IMR-90 (cell line): ENCODE data around the gene TCEAL1. TPM values are rescaled to one million over a fixed set of nuclear protein-coding genes. Genes with fewer than 3 reads are reported as not detected.
A peak's percentile ranks its signal among the peaks of the same experiment; 100 is the strongest.
"Not testable (repeated sequence)": the region's sequence is repeated elsewhere in the genome, so short reads cannot be mapped to it uniquely, and the experiment has no call there.

ENCODE experiments used
- ATAC-seq: fragments of 200-7000 bp; cut with Tn5 transposase; 2 replicates; pipeline ENCODE4 v1.9.1; 2020; ENCODE audit warnings: low read depth, mild to moderate bottlenecking, moderate library complexity
- BruUV-seq: library from RNA; stranded (reverse); fragments of 400-500 nt; replicated peaks from 2 replicates; lab custom pipeline; 2021; lab: Mats Ljungman, UMichigan
- CTCF ChIA-PET: fragments of 300-600 bp; formaldehyde crosslinking; extraction: SDS; loops from one replicate; lab custom pipeline; 2021; ENCODE audit warnings: antibody characterized with exemption; lab: Yijun Ruan, JAX
- POLR2A ChIA-PET: fragments of 300-600 bp; sonication (Branson Sonifier 250); formaldehyde crosslinking; loops from one replicate; lab custom pipeline; 2022; ENCODE audit warnings: antibody characterized with exemption; ENCODE audit not compliant: unreplicated experiment; lab: Charles Lee
- DNase-seq: peaks from one replicate; pipeline ENCODE4 v3.0.0; 2013
- H2AFZ ChIP-seq: replicated peaks from 2 replicates; pipeline ENCODE3; 2013; ENCODE audit warnings: low read length, mild to moderate bottlenecking; ENCODE audit not compliant: poor library complexity
- H2AK5ac ChIP-seq: 2 replicates; pipeline ENCODE4 v1.6.1; 2013; ENCODE audit warnings: low read depth, low read length, inconsistent platforms
- H2AK9ac ChIP-seq: replicated peaks from 2 replicates; pipeline ENCODE3; 2013; ENCODE audit warnings: mild to moderate bottlenecking, low read depth, low read length, moderate library complexity; ENCODE audit not compliant: poor library complexity
- H2BK120ac ChIP-seq: 2 replicates; pipeline ENCODE4 v1.6.1; 2013; ENCODE audit warnings: low read depth, low read length, inconsistent platforms
- H2BK15ac ChIP-seq: 3 replicates; pipeline ENCODE4 v1.6.1; 2013; ENCODE audit warnings: low read depth, low read length, inconsistent platforms
- H2BK20ac ChIP-seq: 2 replicates; pipeline ENCODE4 v1.6.1; 2013; ENCODE audit warnings: low read depth, mild to moderate bottlenecking, inconsistent platforms, low read length, moderate library complexity
- H2BK5ac ChIP-seq: 2 replicates; pipeline ENCODE4 v1.6.1; 2013; ENCODE audit warnings: mild to moderate bottlenecking, low read depth, low read length, inconsistent platforms; ENCODE audit not compliant: poor library complexity, severe bottlenecking
- H3K14ac ChIP-seq: replicated peaks from 2 replicates; pipeline ENCODE4 v1.6.1; 2013; ENCODE audit warnings: low read depth, low read length, inconsistent platforms
- H3K18ac ChIP-seq: 2 replicates; pipeline ENCODE4 v1.6.1; 2013; ENCODE audit warnings: low read depth, low read length, control low read depth
- H3K23ac ChIP-seq: 2 replicates; pipeline ENCODE4 v1.6.1; 2013; ENCODE audit warnings: low read depth, low read length, inconsistent platforms
- H3K27ac ChIP-seq: 2 replicates; pipeline ENCODE4 v1.5.1; 2013; ENCODE audit warnings: mild to moderate bottlenecking, control low read depth, low read length; ENCODE audit not compliant: insufficient read depth
- H3K27me3 ChIP-seq: 2 replicates; pipeline ENCODE4 v1.6.1; 2013; ENCODE audit warnings: low read length; ENCODE audit not compliant: control insufficient read depth, insufficient read depth
- H3K36me3 ChIP-seq: 2 replicates; pipeline ENCODE4 v1.6.1; 2013; ENCODE audit warnings: low read length, mixed read lengths; ENCODE audit not compliant: control insufficient read depth, insufficient read depth
- H3K4ac ChIP-seq: 2 replicates; pipeline ENCODE4 v1.6.1; 2013; ENCODE audit warnings: low read depth, low read length, inconsistent platforms
- H3K4me1 ChIP-seq: 2 replicates; pipeline ENCODE4 v1.6.1; 2013; ENCODE audit warnings: low read length, mixed read lengths; ENCODE audit not compliant: control insufficient read depth, insufficient read depth
- H3K4me2 ChIP-seq: 2 replicates; pipeline ENCODE4 v1.6.1; 2013; ENCODE audit warnings: low read depth, mild to moderate bottlenecking, control low read depth, low read length, moderate library complexity
- H3K4me3 ChIP-seq: 2 replicates; pipeline ENCODE4 v1.5.1; 2013; ENCODE audit warnings: low read depth, mild to moderate bottlenecking, control low read depth, low read length, moderate library complexity; ENCODE audit not compliant: insufficient read depth
- H3K56ac ChIP-seq: 2 replicates; pipeline ENCODE4 v1.6.1; 2013; ENCODE audit warnings: low read length, inconsistent platforms; ENCODE audit not compliant: insufficient read depth; ENCODE audit errors: extremely low read depth
- H3K79me1 ChIP-seq, 2 experiments: 2 replicates each; pipeline ENCODE4 v1.6.1; 2013; ENCODE audit warnings: low read length in 2 of 2, inconsistent platforms in 1 of 2, low read depth in 1 of 2
- H3K9ac ChIP-seq: 2 replicates; pipeline ENCODE4 v1.6.1; 2013; ENCODE audit warnings: low read depth, low read length, control low read depth
- H3K9me1 ChIP-seq: 2 replicates; pipeline ENCODE4 v1.6.1; 2013; ENCODE audit warnings: low read length, inconsistent platforms; ENCODE audit not compliant: insufficient read depth
- H3K9me3 ChIP-seq: 2 replicates; pipeline ENCODE4 v1.6.1; 2013; ENCODE audit warnings: low read length; ENCODE audit not compliant: control insufficient read depth, insufficient read depth
- H4K20me1 ChIP-seq: 2 replicates; pipeline ENCODE4 v1.6.1; 2013; ENCODE audit warnings: low read length, inconsistent platforms; ENCODE audit not compliant: insufficient read depth
- H4K5ac ChIP-seq: 2 replicates; pipeline ENCODE4 v1.6.1; 2013; ENCODE audit warnings: mild to moderate bottlenecking, low read depth, low read length, control low read depth
- H4K8ac ChIP-seq, 2 experiments: 2 replicates each; pipeline ENCODE4 v1.6.1; 2013; ENCODE audit warnings: low read depth in 2 of 2, low read length in 2 of 2, control low read depth in 1 of 2, inconsistent platforms in 1 of 2
- H4K91ac ChIP-seq: 2 replicates; pipeline ENCODE4 v1.6.1; 2013; ENCODE audit warnings: low read depth, low read length, inconsistent platforms; ENCODE audit not compliant: insufficient read depth
- CEBPB ChIP-seq: IDR thresholded peaks from 2 replicates; pipeline ENCODE4 v1.6.1; 2012; ENCODE audit warnings: low read depth, low read length, improper control_type of control experiment
- CHD1 ChIP-seq: IDR thresholded peaks from 2 replicates; pipeline ENCODE4 v1.6.1; 2012; ENCODE audit warnings: low read depth, low read length, improper control_type of control experiment
- NFE2L2 ChIP-seq: fragments of 150-350 bp; IDR thresholded peaks from 2 replicates; pipeline ENCODE4 v1.6.1; 2016; ENCODE audit warnings: low read depth, mild to moderate bottlenecking, low read length
- RFX5 ChIP-seq: IDR thresholded peaks from 2 replicates; pipeline ENCODE4 v1.8.0; 2012; ENCODE audit warnings: low read depth, mild to moderate bottlenecking, low read length, moderate library complexity
- whole genome bisulfite sequencing, 2 experiments: methylation state at CpG; one replicate each; pipeline versions ENCODE4 v1.1.5 to v1.1.7; 2013; ENCODE audit warnings: missing lambda C conversion rate in 2 of 2; ENCODE audit not compliant: insufficient read length in 1 of 2; ENCODE audit errors: extremely low coverage in 2 of 2; 5-methylcytosine and 5-hydroxymethylcytosine counted together
- dilution Hi-C: fragments of 300-500 bp; cut with HindIII; formaldehyde crosslinking; loops from one replicate; pipeline ENCODE4 v1.14.3; 2018; ENCODE audit warnings: low sequenced_read_pairs; ENCODE audit not compliant: unreplicated experiment
- in situ Hi-C: fragments of 300-500 bp; cut with MboI; formaldehyde crosslinking; loops from 3 replicates; pipeline ENCODE4 v1.14.3; 2019; ENCODE audit warnings: low sequenced_read_pairs, inconsistent platforms, mixed read lengths
- intact Hi-C: fragments of 100-400 bp; cut with micrococcal nuclease; formaldehyde crosslinking; loops from 2 replicates; pipeline ENCODE4 v1.10.0; 2022
- polyA plus RNA-seq, 3 experiments: library from polyadenylated mRNA; depleted of rRNA; stranded (reverse); fragments of >200 nt; gene quantifications; 2 replicates each; pipeline ENCODE4 v1.2.3, GENCODE V29; 2012; ENCODE audit warnings: low replicate concordance in 1 of 3
- total RNA-seq: library from RNA; depleted of rRNA; stranded (reverse); fragments of >200 nt; gene quantifications from 2 replicates; pipeline ENCODE4 v1.2.3, GENCODE V29; 2012

The TCEAL1 gene
- total and polyA plus RNA-seq, 2 of the 4 experiments (the other 2 are of a cell fraction), result 9.1 to 21.8 TPM

- BruUV-seq, result no TSS peak
- no peak overlapping the region for H2AK5ac ChIP-seq
- in situ Hi-C loops (no loop called here), dilution Hi-C loops (no loop called here), intact Hi-C loops (no loop called here)
- WGBS, 2 experiments, result no CpG with 5 or more reads among the region's 2 CpGs
- H3K36me3 ChIP-seq, result no peaks in the 10 kb centered on the region
- H4K20me1 ChIP-seq, result no peaks in the 10 kb centered on the region
- no peaks in the 10 kb centered on the region for H3K9me3 ChIP-seq
- no peak for TF ChIP-seq RFX5
- TF ChIP-seq CHD1, result no peak
- no peak for TF ChIP-seq CEBPB
- no peak for TF ChIP-seq NFE2L2
- H3K27ac ChIP-seq, result no peak overlapping the region
- no peak overlapping the region for H3K4ac ChIP-seq
- ATAC-seq, result no peak
- H2AFZ ChIP-seq, result no peak overlapping the region
- H2BK120ac ChIP-seq, result no peak overlapping the region
- DNase-seq, result no peak
- no peak overlapping the region for H3K56ac ChIP-seq
- no peak overlapping the region for H3K18ac ChIP-seq
- no peak overlapping the region for H3K4me2 ChIP-seq
- ChIA-PET POLR2A (no interaction called here), CTCF (interaction anchor here (0.8 kb wide), 1 partner anchor 21 kb away, joined by 5 read pairs; no protein-coding TSS in a partner anchor)
- H2BK20ac ChIP-seq, result no peak overlapping the region
- no peak overlapping the region for H2BK5ac ChIP-seq
- H3K23ac ChIP-seq, result no peak overlapping the region
- H3K9me1 ChIP-seq, result no peaks in the 10 kb centered on the region
- no peak overlapping the region for H3K9ac ChIP-seq
- H4K91ac ChIP-seq, result no peak overlapping the region
- no peak overlapping the region for H4K5ac ChIP-seq
- H3K79me1 ChIP-seq, result no peaks in the 10 kb centered on the region
- H2BK15ac ChIP-seq, result no peak overlapping the region
- H3K14ac ChIP-seq, result no peak overlapping the region
- H3K27me3 ChIP-seq, result no peaks in the 10 kb centered on the region
- no peak overlapping the region for H2AK9ac ChIP-seq
- H3K4me3 ChIP-seq, result no peak overlapping the region
- no peaks in the 10 kb centered on the region for H3K4me1 ChIP-seq
- no peak overlapping the region for H4K8ac ChIP-seq
These were observed 22.5 kb downstream of the TCEAL1 start for GRCh38 chrX:103651151-103651773.

GRCh38 chrX:103655230-103656000 is 26.6 kb downstream of the TCEAL1 start:
- no CpG with 5 or more reads among the region's 7 CpGs for WGBS, 2 experiments
- H3K36me3 ChIP-seq, H2AFZ ChIP-seq, H2BK120ac ChIP-seq, H3K79me1 ChIP-seq, H3K4me2 ChIP-seq, H4K20me1 ChIP-seq, H4K5ac ChIP-seq, H3K9me3 ChIP-seq, in situ Hi-C loops, H3K9me1 ChIP-seq, H3K4me3 ChIP-seq, H2BK15ac ChIP-seq, POLR2A ChIA-PET, H2AK9ac ChIP-seq, H3K23ac ChIP-seq, H4K8ac ChIP-seq, H3K27ac ChIP-seq, intact Hi-C loops, H2AK5ac ChIP-seq, H3K27me3 ChIP-seq, BruUV-seq, H3K56ac ChIP-seq, H2BK5ac ChIP-seq, dilution Hi-C loops, H3K14ac ChIP-seq, ATAC-seq, CTCF ChIA-PET, H4K91ac ChIP-seq, H3K18ac ChIP-seq, H3K9ac ChIP-seq, H3K4me1 ChIP-seq: not testable (repeated sequence)
- H3K4ac ChIP-seq, result 0 out of 2 replicates have a peak overlapping the region, but pooled peaks have one; percentile 17
- peak; percentile 1 for DNase-seq
- peak overlapping the region; percentile 82; the same call in 1 of the 2 replicates for H2BK20ac ChIP-seq
